Uterus (tissue), 2 donors: Measurements from ENCODE around the gene FILIP1L.

Source experiments
- CTCF ChIP-seq, 4 experiments: fragments of 200-600 bp in 2 of 4; fragments of 450-650 bp in 2 of 4; sonication (generic) in 2 of 4; IDR thresholded peaks; one replicate each; pipeline ENCODE4 v1.5.1; 2016 to 2019; ENCODE audit warnings: antibody characterized with exemption in 4 of 4, mild to moderate bottlenecking in 2 of 4, moderate library complexity in 1 of 4
- POLR2A ChIP-seq, 2 donors: fragments of 450-650 bp; IDR thresholded peaks; one replicate each; pipeline ENCODE4 v1.6.1; 2016; ENCODE audit warnings: antibody characterized with exemption in 2 of 2, mild to moderate bottlenecking in 1 of 2, moderate library complexity in 1 of 2

- TF ChIP-seq CTCF (IDR thresholded peaks at IDR 0.05): no peak
- TF ChIP-seq POLR2A (IDR thresholded peaks at IDR 0.05): no peak
Measured at GRCh38 chr3:100043271-100043670, 71.0 kb downstream of the FILIP1L start.
